ENCODE results near the gene CDK2.
A peak's percentile ranks its signal among the peaks of the same experiment; 100 is the strongest.

Gene CDK2

DNA sequence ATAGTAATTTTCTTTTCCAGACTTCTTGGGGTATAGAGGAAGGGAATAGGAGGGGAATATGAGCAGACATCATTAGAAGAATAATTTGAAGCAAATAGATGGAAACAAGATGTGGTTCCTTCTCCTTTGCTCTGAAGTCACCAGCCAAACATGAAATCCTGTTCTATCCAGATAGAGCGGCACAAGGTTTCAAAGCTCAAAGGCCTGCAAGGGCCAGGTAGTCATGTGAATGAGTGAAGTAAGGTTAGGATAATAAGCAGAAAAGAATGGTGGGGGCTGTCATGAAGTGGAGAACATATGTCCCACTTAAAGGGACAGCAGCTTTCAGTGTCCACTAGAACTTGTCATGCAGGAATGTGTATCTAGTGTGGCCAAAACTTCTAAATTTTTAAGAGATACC is 51.7 kb downstream of the CDK2 start:
- Histone ChIP-seq H3K9ac (ENCODE audit: low read depth, low read length) (no peak overlapping the region), H3K9me3 (ENCODE audit: control insufficient read depth, insufficient read depth, low read length) (no peaks in the 10 kb centered on the region), H3K27me3 (ENCODE audit: control insufficient read depth, insufficient read depth, low read length) (no peaks in the 10 kb centered on the region), H3K36me3 (ENCODE audit: control insufficient read depth, insufficient read depth, low read length) (peaks cover 6% of the 10 kb centered on the region; the same call in 1 of the 2 replicates), H3K4me3 (ENCODE audit: low read depth, low read length) (no peak overlapping the region), H3K27ac (ENCODE audit: low read depth, low read length) (no peak overlapping the region), H3K4me1 (ENCODE audit: control insufficient read depth, insufficient read depth, low read length) (peaks cover 23% of the 10 kb centered on the region)

DNA sequence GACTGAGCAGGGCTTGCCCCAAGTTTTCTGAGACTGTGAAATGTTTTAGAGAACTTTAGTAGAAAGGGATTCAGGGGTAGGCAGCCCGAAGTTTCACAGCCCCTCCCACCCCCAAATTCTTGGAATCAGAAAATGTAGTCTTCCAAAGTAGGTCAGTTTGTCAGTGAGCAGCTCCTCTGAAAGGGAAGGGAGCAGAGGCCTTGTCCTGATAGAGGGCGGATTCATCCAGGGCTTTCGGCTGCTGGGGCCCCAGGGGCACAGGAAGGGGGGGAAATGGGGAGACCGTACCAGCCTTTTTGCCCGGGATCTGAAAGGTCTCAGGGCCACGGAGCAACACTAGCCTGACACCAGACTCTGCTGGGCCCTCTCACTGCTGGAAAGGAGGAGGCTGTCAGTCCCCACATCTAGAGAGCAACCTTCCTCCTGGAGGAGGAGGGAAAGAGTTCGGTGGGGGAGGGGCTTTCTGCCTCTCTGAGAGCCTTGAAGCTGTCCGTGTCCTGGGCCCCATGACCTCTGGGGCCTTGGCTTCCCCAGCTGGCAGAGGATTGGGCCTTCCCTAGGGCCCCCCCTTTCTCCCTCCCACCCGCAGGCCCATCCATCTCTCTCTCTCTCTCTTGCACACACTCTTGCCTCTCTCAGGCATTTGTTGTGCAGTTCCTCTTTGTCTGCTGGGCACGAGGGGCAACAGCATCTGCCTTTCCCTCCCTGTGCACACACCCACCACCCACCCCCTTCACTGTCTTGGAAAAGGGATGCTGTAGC is 54.0 kb downstream of the CDK2 start, which contains the start of gene IKZF4:
TSS of gene IKZF4 (plus strand) at position 621 of the 762 bp plus-strand sequence. CDS start 451 bp downstream, outside the sequence.
- no peaks in the 10 kb centered on the region for H3K9me3 ChIP-seq (ENCODE audit: control insufficient read depth, insufficient read depth, low read length)
- peak within 1 kb of the TSS; percentile 39; the same call in 1 of the 2 replicates for H3K9ac ChIP-seq (ENCODE audit: low read depth, low read length)
- no peaks in the 10 kb centered on the region for H3K27me3 ChIP-seq (ENCODE audit: control insufficient read depth, insufficient read depth, low read length)
- H3K4me1 ChIP-seq (ENCODE audit: control insufficient read depth, insufficient read depth, low read length): peaks cover 23% of the 10 kb centered on the region
- peak within 1 kb of the TSS; percentile 66 for H3K27ac ChIP-seq (ENCODE audit: low read depth, low read length)
- H3K4me3 ChIP-seq (ENCODE audit: low read depth, low read length): peak within 1 kb of the TSS; percentile 51
- H3K36me3 ChIP-seq (ENCODE audit: control insufficient read depth, insufficient read depth, low read length): peaks cover 17% of the 10 kb centered on the region

DNA sequence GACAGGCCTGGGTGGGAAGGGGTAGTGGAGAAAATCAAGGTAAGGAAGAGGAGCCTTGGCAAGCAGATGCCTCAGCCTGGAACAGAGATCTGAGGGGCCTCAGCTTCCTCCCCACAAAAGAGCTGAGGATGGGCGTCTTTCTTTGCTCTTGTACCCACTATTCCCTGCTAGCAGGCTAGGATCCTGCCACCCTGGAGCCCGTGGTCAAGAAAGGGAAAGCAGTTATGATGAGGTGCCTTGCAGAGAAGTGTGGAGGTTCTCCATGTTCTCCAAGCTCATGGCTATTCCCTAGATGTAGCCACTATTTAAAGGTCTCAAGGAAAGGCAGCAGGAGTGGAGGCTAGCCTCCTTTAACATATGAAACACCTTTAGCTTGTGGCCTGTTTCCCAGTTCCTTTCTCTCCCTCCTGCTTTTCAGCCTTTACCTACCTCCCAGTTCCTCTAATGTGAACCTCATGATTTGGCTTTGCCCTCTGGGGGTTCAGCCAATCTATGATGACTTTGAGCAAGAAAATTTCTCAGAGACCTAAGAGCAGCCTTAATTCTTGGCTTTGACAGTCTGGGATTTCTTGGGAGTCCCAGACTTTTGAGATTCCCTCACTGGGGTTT is 55.4 kb downstream of the CDK2 start:
- Histone ChIP-seq H3K9ac (ENCODE audit: low read depth, low read length) (no peak overlapping the region), H3K9me3 (ENCODE audit: control insufficient read depth, insufficient read depth, low read length) (no peaks in the 10 kb centered on the region), H3K4me3 (ENCODE audit: low read depth, low read length) (peak overlapping the region; percentile 51; the same call in 1 of the 2 replicates), H3K36me3 (ENCODE audit: control insufficient read depth, insufficient read depth, low read length) (peaks cover 22% of the 10 kb centered on the region), H3K4me1 (ENCODE audit: control insufficient read depth, insufficient read depth, low read length) (peaks cover 23% of the 10 kb centered on the region), H3K27me3 (ENCODE audit: control insufficient read depth, insufficient read depth, low read length) (no peaks in the 10 kb centered on the region), H3K27ac (ENCODE audit: low read depth, low read length) (peak overlapping the region; percentile 21)
